Activated naive CD8-positive, alpha-beta T cell treated with anti-CD3 and anti-CD28 coated beads, Interleukin-2, amount 10 ng/mL, durations not matched to agents 7 days and 5 days (primary cell): Measurements from ENCODE around the gene TCEAL8. TPM values are rescaled to one million over a fixed set of nuclear protein-coding genes. Genes with fewer than 3 reads are reported as not detected.
"Not testable (repeated sequence)": the region's sequence is repeated elsewhere in the genome, so short reads cannot be mapped to it uniquely, and the experiment has no call there.

Experiments used
- ATAC-seq: fragments of 150-1000 bp; cut with Tn5 transposase; one replicate; pipeline ENCODE4 v1.10.0; 2021; ENCODE audit warnings: low read depth, moderate library complexity
- POLR2A ChIA-PET: fragments of 350-600 bp; sonication (Branson Sonifier 250); formaldehyde crosslinking; loops from one replicate; lab custom pipeline; 2021; ENCODE audit warnings: antibody characterized with exemption; lab: Charles Lee
- DNase-seq: peaks from one replicate; pipeline ENCODE4 v3.0.0; 2021
- H3K27ac Mint-ChIP-seq: one replicate; pipeline ENCODE4 v1.8.0; 2022; ENCODE audit warnings: mild to moderate bottlenecking, mixed read lengths
- H3K27me3 Mint-ChIP-seq: one replicate; pipeline ENCODE4 v1.8.0; 2022; ENCODE audit warnings: mild to moderate bottlenecking, moderate library complexity, mixed read lengths
- H3K36me3 Mint-ChIP-seq: one replicate; pipeline ENCODE4 v1.8.0; 2021; ENCODE audit warnings: mild to moderate bottlenecking, mixed read lengths
- H3K4me1 Mint-ChIP-seq: one replicate; pipeline ENCODE4 v1.8.0; 2021; ENCODE audit warnings: mixed read lengths
- H3K4me3 Mint-ChIP-seq: one replicate; pipeline ENCODE4 v1.8.0; 2022; ENCODE audit warnings: mild to moderate bottlenecking, moderate library complexity, mixed read lengths
- H3K9me3 Mint-ChIP-seq: one replicate; pipeline ENCODE4 v1.8.0; 2021; ENCODE audit warnings: mixed read lengths
- total RNA-seq, 2 experiments: library from RNA; stranded (reverse); gene quantifications; one replicate each; pipeline ENCODE4 v1.2.3, GENCODE V29; 2021

The TCEAL8 gene
- total RNA-seq, 2 experiments from 2014 or later = 37.3 to 38.3 TPM

GRCh38 chrX:103248553-103248952 is 6.4 kb downstream of the TCEAL8 start:
- Mint-ChIP-seq H3K27me3 (no peaks in the 10 kb centered on the region), H3K4me1 (peaks cover 2% of the 10 kb centered on the region), H3K9me3 (no peaks in the 10 kb centered on the region), H3K36me3 (no peaks in the 10 kb centered on the region), H3K27ac (no peak overlapping the region), H3K4me3 (no peak overlapping the region)
- DNase-seq (no peak), ATAC-seq (no peak)
- POLR2A ChIA-PET = no interaction called here

GRCh38 chrX:103240155-103240554 is 14.8 kb downstream of the TCEAL8 start:
- Mint-ChIP-seq H3K27ac (no peak overlapping the region), H3K4me3 (no peak overlapping the region), H3K27me3 (no peaks in the 10 kb centered on the region), H3K9me3 (no peaks in the 10 kb centered on the region), H3K4me1 (no peaks in the 10 kb centered on the region), H3K36me3 (no peaks in the 10 kb centered on the region)
- ATAC-seq (no peak), DNase-seq (no peak)
- POLR2A ChIA-PET = no interaction called here

GRCh38 chrX:103236296-103236695 is 18.7 kb downstream of the TCEAL8 start:
- H3K36me3 Mint-ChIP-seq = no peaks in the 10 kb centered on the region
- H3K27ac Mint-ChIP-seq = no peak overlapping the region
- H3K9me3 Mint-ChIP-seq = no peaks in the 10 kb centered on the region
- POLR2A ChIA-PET = no interaction called here
- no peaks in the 10 kb centered on the region for H3K27me3 Mint-ChIP-seq
- no peak overlapping the region for H3K4me3 Mint-ChIP-seq
- no peaks in the 10 kb centered on the region for H3K4me1 Mint-ChIP-seq
- DNase-seq = no peak
- ATAC-seq = no peak

GRCh38 chrX:103235608-103236007 is 19.3 kb downstream of the TCEAL8 start:
- ATAC-seq, H3K4me3 Mint-ChIP-seq, H3K4me1 Mint-ChIP-seq, H3K27ac Mint-ChIP-seq, H3K9me3 Mint-ChIP-seq, H3K27me3 Mint-ChIP-seq, POLR2A ChIA-PET, H3K36me3 Mint-ChIP-seq, DNase-seq: not testable (repeated sequence)

- Mint-ChIP-seq H3K4me1 (no peaks in the 10 kb centered on the region), H3K9me3 (no peaks in the 10 kb centered on the region), H3K36me3 (no peaks in the 10 kb centered on the region), H3K27ac (no peak overlapping the region), H3K27me3 (no peaks in the 10 kb centered on the region), H3K4me3 (no peak overlapping the region)
- no peak for DNase-seq
- POLR2A ChIA-PET = no interaction called here
- no peak for ATAC-seq
Observed at GRCh38 chrX:103234869-103235268, 20.1 kb downstream of the TCEAL8 start.

- no peak for ATAC-seq
- Mint-ChIP-seq H3K4me1 (no peaks in the 10 kb centered on the region), H3K27me3 (no peaks in the 10 kb centered on the region), H3K36me3 (no peaks in the 10 kb centered on the region), H3K27ac (no peak overlapping the region), H3K4me3 (no peak overlapping the region), H3K9me3 (no peaks in the 10 kb centered on the region)
- POLR2A ChIA-PET = no interaction called here
- DNase-seq = no peak
Observed at GRCh38 chrX:103233263-103233662, 21.7 kb downstream of the TCEAL8 start.

GRCh38 chrX:103225918-103226317 is 29.0 kb downstream of the TCEAL8 start:
- peaks cover 27% of the 10 kb centered on the region for H3K27me3 Mint-ChIP-seq
- H3K9me3 Mint-ChIP-seq, H3K36me3 Mint-ChIP-seq, DNase-seq, ATAC-seq, H3K27ac Mint-ChIP-seq, POLR2A ChIA-PET, H3K4me1 Mint-ChIP-seq, H3K4me3 Mint-ChIP-seq: not testable (repeated sequence)

GRCh38 chrX:103220511-103221323 is 34.2 kb downstream of the TCEAL8 start:
- ATAC-seq (no peak), DNase-seq (no peak)
- peaks cover 21% of the 10 kb centered on the region for H3K27me3 Mint-ChIP-seq
- POLR2A ChIA-PET = no interaction called here
- H3K4me1 Mint-ChIP-seq = peaks cover 5% of the 10 kb centered on the region
- no peak overlapping the region for H3K4me3 Mint-ChIP-seq
- no peaks in the 10 kb centered on the region for H3K36me3 Mint-ChIP-seq
- H3K9me3 Mint-ChIP-seq = no peaks in the 10 kb centered on the region
- no peak overlapping the region for H3K27ac Mint-ChIP-seq

GRCh38 chrX:103215425-103215991 is 39.4 kb downstream of the TCEAL8 start:
- no peaks in the 10 kb centered on the region for H3K9me3 Mint-ChIP-seq
- H3K4me3 Mint-ChIP-seq = peak overlapping the region; percentile 85
- ATAC-seq = peak; percentile 44
- POLR2A ChIA-PET = interaction anchor here (1.6 kb wide), 1 partner anchor 40 kb away, joined by 4 read pairs; the partner anchor contains the start of gene TCEAL8
- peak overlapping the region; percentile 81 for H3K27ac Mint-ChIP-seq
- peaks cover 9% of the 10 kb centered on the region for H3K4me1 Mint-ChIP-seq
- no peaks in the 10 kb centered on the region for H3K36me3 Mint-ChIP-seq
- no peak for DNase-seq
- H3K27me3 Mint-ChIP-seq = no peaks in the 10 kb centered on the region

GRCh38 chrX:103214870-103215424 is 40.0 kb downstream of the TCEAL8 start, which contains the start of gene BEX4:
Gene BEX4, plus strand, starts transcription at chrX:103215108. Its CDS starts 1,046 bp downstream, at chrX:103216154.
- Mint-ChIP-seq H3K9me3 (no peaks in the 10 kb centered on the region), H3K27ac (peak within 1 kb of the TSS; percentile 91), H3K27me3 (no peaks in the 10 kb centered on the region), H3K4me1 (peaks cover 9% of the 10 kb centered on the region), H3K36me3 (no peaks in the 10 kb centered on the region), H3K4me3 (peak within 1 kb of the TSS; percentile 85)
- ATAC-seq = peak; percentile 93
- POLR2A ChIA-PET = interaction anchor here (1.6 kb wide), 1 partner anchor 40 kb away, joined by 4 read pairs; the partner anchor contains the start of gene TCEAL8
- DNase-seq = peak; percentile 83

GRCh38 chrX:103212749-103213457 is 42.1 kb downstream of the TCEAL8 start:
- no peak overlapping the region for H3K4me3 Mint-ChIP-seq
- ATAC-seq = no peak
- no peaks in the 10 kb centered on the region for H3K9me3 Mint-ChIP-seq
- POLR2A ChIA-PET = no interaction called here
- H3K36me3 Mint-ChIP-seq = no peaks in the 10 kb centered on the region
- no peak for DNase-seq
- peaks cover 5% of the 10 kb centered on the region for H3K27me3 Mint-ChIP-seq
- H3K4me1 Mint-ChIP-seq = peaks cover 9% of the 10 kb centered on the region
- no peak overlapping the region for H3K27ac Mint-ChIP-seq

- POLR2A ChIA-PET = no interaction called here
- DNase-seq = no peak
- peaks cover 8% of the 10 kb centered on the region for H3K4me1 Mint-ChIP-seq
- no peak overlapping the region for H3K4me3 Mint-ChIP-seq
- peaks cover 6% of the 10 kb centered on the region for H3K27me3 Mint-ChIP-seq
- no peaks in the 10 kb centered on the region for H3K9me3 Mint-ChIP-seq
- no peaks in the 10 kb centered on the region for H3K36me3 Mint-ChIP-seq
- H3K27ac Mint-ChIP-seq = no peak overlapping the region
- ATAC-seq = no peak
Observed at GRCh38 chrX:103211012-103211715, 43.8 kb downstream of the TCEAL8 start.

GRCh38 chrX:103210056-103210455 is 44.9 kb downstream of the TCEAL8 start:
- Mint-ChIP-seq H3K4me1 (peaks cover 4% of the 10 kb centered on the region), H3K27me3 (peaks cover 13% of the 10 kb centered on the region), H3K27ac (no peak overlapping the region), H3K4me3 (no peak overlapping the region), H3K9me3 (no peaks in the 10 kb centered on the region), H3K36me3 (no peaks in the 10 kb centered on the region)
- POLR2A ChIA-PET = no interaction called here
- no peak for ATAC-seq
- no peak for DNase-seq
